Neural progenitor cell (in vitro differentiated cells): ENCODE data around the gene GPHN.

ENCODE experiments used
- EZH2 ChIP-seq: fragments of 200-600 bp; sonication (generic); IDR thresholded peaks from 2 replicates; pipeline ENCODE4 v1.6.1; 2017; ENCODE audit warnings: antibody characterized with exemption, mild to moderate bottlenecking, moderate library complexity
- TF ChIP-seq, protein P1 (sequence below): fragments of 200-600 bp; sonication (generic); IDR thresholded peaks from 2 replicates; pipeline ENCODE4 v1.5.1; 2017; ENCODE audit warnings: antibody characterized with exemption, mild to moderate bottlenecking

- TF ChIP-seq, protein P1, sequence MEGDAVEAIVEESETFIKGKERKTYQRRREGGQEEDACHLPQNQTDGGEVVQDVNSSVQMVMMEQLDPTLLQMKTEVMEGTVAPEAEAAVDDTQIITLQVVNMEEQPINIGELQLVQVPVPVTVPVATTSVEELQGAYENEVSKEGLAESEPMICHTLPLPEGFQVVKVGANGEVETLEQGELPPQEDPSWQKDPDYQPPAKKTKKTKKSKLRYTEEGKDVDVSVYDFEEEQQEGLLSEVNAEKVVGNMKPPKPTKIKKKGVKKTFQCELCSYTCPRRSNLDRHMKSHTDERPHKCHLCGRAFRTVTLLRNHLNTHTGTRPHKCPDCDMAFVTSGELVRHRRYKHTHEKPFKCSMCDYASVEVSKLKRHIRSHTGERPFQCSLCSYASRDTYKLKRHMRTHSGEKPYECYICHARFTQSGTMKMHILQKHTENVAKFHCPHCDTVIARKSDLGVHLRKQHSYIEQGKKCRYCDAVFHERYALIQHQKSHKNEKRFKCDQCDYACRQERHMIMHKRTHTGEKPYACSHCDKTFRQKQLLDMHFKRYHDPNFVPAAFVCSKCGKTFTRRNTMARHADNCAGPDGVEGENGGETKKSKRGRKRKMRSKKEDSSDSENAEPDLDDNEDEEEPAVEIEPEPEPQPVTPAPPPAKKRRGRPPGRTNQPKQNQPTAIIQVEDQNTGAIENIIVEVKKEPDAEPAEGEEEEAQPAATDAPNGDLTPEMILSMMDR: no peak
- TF ChIP-seq EZH2: no peak
Measured at GRCh38 chr14:67018720-67019119, 510.8 kb downstream of the GPHN start.
